HG03565 (cell line): Measurements from ENCODE around the gene NCKIPSD.

Experiments used
- ATAC-seq: cut with Tn5 transposase; IDR thresholded peaks from one replicate; pipeline ENCODE4 v1.9.1; 2021; ENCODE audit warnings: mild to moderate bottlenecking, moderate library complexity; ENCODE audit not compliant: unreplicated experiment

The NCKIPSD gene

GRCh38 chr3:48651771-48652170 is 33.9 kb downstream of the NCKIPSD start:
- ATAC-seq, result no peak

GRCh38 chr3:48650723-48651122 is 35.0 kb downstream of the NCKIPSD start:
- ATAC-seq, result no peak

- no peak for ATAC-seq
These were observed 37.4 kb downstream of the NCKIPSD start for GRCh38 chr3:48648188-48648850.

- no peak for ATAC-seq
These were observed 38.0 kb downstream of the NCKIPSD start for GRCh38 chr3:48647714-48648113.

- ATAC-seq, result no peak
These were observed 40.6 kb downstream of the NCKIPSD start for GRCh38 chr3:48644898-48645760.

GRCh38 chr3:48642605-48643004 is 43.1 kb downstream of the NCKIPSD start:
- ATAC-seq, result no peak

GRCh38 chr3:48641396-48641795 is 44.3 kb downstream of the NCKIPSD start:
- no peak for ATAC-seq

- no peak for ATAC-seq
These were observed 45.6 kb downstream of the NCKIPSD start for GRCh38 chr3:48639944-48640606.

- ATAC-seq, result no peak
These were observed 48.4 kb downstream of the NCKIPSD start for GRCh38 chr3:48637305-48637704.

- ATAC-seq, result no peak
These were observed 49.5 kb downstream of the NCKIPSD start for GRCh38 chr3:48636149-48636655.

GRCh38 chr3:48635222-48636021 is 50.3 kb downstream of the NCKIPSD start, which contains the start of gene SLC26A6:
TSS of gene SLC26A6 (minus strand) at chr3:48635461. CDS start at chr3:48635393, 68 bp downstream.
- peak; percentile 80 for ATAC-seq

- no peak for ATAC-seq
These were observed 51.0 kb downstream of the NCKIPSD start for GRCh38 chr3:48634661-48635221.

- ATAC-seq, result no peak
These were observed 52.0 kb downstream of the NCKIPSD start for GRCh38 chr3:48633743-48634142.

GRCh38 chr3:48633256-48633655 is 52.5 kb downstream of the NCKIPSD start:
- no peak for ATAC-seq

GRCh38 chr3:48631516-48632448 is 53.9 kb downstream of the NCKIPSD start:
- no peak for ATAC-seq

GRCh38 chr3:48630833-48631232 is 54.9 kb downstream of the NCKIPSD start:
- no peak for ATAC-seq

- ATAC-seq, result no peak
These were observed 55.3 kb downstream of the NCKIPSD start for GRCh38 chr3:48630407-48630806.

- no peak for ATAC-seq
These were observed 55.8 kb downstream of the NCKIPSD start for GRCh38 chr3:48629894-48630293.
